GM19452 (cell line): ENCODE data around the gene ZNF536.
"Not testable (repeated sequence)": the region's sequence is repeated elsewhere in the genome, so short reads cannot be mapped to it uniquely, and the experiment has no call there.

Experiments used
- ATAC-seq: cut with Tn5 transposase; IDR thresholded peaks from one replicate; pipeline ENCODE4 v1.9.1; 2021; ENCODE audit not compliant: unreplicated experiment

Gene ZNF536

DNA sequence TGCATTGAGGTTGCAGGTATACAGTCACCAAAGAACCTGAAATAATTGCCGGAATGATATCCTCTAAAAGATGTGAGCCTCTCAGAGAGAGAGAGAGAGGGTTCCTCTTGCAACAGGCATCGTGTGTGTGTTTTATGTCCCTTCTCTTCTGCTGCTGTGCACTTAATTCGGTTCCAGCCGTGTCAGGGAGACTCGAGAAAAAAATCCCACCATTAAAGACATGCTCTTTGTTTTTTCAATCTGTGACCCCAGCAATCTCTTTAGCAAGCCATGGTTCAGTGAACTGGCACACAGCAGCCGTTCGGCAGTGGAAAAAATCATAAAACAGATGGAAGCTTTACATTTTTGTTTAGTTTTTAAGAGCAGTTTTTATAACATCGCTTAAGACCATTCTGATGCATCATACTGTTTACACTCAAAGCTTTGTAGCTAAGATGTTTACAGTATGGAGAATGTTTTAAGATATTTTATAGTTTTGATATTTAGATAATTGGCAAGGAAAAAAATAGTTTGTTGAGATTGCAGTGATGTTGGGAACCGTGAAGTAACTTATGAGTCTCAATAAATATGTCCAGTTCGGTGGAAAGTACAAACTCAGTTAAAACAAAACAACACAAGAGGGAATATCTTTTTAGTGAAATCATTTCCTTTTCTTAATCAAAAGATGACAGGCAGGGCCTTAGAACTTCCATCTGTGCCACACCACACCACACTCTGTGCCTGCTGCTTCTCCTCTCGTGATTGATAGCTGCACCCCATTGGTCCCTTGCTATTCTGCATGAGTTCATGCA lies 31.2 kb upstream of the ZNF536 start:
- ATAC-seq, result no peak

GRCh38 chr19:30341611-30342201 lies 30.5 kb upstream of the ZNF536 start:
- no peak for ATAC-seq

GRCh38 chr19:30342901-30343300 lies 29.3 kb upstream of the ZNF536 start:
- no peak for ATAC-seq

- no peak for ATAC-seq
Measured at GRCh38 chr19:30344446-30345425, 27.4 kb upstream of the ZNF536 start.

DNA sequence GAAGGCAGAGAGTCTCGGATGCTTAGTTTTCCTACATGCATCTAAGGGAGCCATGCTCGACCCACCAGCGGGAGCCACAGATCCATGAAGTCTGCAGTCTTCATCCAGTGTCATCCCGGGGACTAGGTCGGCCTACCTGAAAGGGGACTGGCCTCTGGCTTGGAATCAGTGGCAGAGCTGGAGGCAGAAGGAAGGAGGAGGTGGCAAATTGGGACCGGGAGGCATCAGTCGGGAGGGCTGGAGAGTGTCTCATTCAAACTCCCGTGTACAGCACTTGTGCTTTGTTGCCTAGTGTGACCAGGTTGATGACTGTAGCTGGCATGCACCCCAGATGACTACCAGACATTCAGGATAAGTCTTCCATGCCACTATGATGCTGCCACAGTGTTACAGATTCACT lies 26.5 kb upstream of the ZNF536 start:
- no peak for ATAC-seq

DNA sequence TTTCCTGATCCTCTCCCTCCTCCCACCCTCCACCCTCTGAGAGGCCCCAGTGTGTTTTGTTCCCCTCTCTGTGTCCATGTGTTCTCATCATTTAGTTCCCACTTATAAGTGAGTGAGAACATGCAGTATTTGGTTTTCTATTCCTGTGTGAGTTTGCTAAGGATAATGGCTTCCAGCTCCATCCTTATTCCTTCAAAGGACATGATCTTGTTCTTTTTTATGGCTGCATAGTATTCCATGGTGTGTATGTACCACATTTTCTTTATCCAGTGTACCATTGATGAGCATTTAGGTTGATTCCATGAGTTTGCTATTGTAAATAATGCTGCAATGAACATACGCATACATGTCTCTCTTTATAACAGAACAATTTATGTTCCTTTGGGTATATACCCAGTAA lies 25.7 kb upstream of the ZNF536 start:
- ATAC-seq, result not testable (repeated sequence)

GRCh38 chr19:30349131-30349730 lies 23.0 kb upstream of the ZNF536 start:
- no peak for ATAC-seq

DNA sequence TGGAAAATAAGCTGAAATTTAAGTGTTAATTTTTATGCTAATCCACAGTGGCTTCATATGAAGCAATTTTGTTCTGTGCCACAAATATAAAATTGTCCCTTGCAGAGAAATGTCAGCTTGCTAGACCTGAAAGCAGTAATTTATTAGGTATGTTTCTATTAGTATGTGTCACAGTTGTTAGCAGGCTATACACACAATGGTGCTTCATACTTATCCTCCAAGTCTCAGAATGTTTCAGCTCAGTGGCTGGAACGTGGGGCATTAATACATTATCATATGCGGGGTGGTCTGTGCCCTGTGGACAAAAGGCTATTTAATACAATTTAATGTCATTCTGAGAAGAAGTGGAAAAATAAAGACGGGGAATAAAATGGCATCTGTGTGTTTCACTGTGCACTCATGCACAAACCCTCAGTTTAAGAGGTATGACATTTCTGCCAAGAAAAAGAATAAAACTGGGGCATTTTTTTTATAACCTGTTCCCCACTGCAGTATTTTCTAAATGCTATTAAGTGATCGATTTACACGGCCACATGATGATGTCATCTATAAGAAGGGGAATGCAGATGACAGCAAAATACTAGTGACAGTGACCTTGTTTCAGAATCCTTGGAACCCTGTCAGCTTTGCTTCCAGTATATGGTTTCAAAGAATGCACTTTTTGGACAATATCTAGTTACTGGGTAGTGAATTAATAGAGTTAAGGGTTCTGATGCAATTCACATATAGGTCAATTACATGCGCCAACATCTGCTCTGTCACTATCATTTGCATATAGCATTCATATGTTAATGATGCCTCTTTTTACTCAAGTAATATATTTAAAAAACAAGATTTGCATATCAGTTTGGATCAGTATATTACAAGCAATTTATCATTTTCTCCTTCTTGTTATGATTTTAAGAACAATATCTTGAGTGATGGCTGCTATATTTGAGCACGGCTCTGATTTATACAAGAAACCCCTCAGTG lies 21.2 kb upstream of the ZNF536 start:
- ATAC-seq, result no peak

- ATAC-seq, result no peak
Measured at GRCh38 chr19:30351774-30352173, 20.4 kb upstream of the ZNF536 start.

- no peak for ATAC-seq
Measured at GRCh38 chr19:30353394-30353945, 18.7 kb upstream of the ZNF536 start.

- ATAC-seq, result no peak
Measured at GRCh38 chr19:30355586-30355985, 16.6 kb upstream of the ZNF536 start.

DNA sequence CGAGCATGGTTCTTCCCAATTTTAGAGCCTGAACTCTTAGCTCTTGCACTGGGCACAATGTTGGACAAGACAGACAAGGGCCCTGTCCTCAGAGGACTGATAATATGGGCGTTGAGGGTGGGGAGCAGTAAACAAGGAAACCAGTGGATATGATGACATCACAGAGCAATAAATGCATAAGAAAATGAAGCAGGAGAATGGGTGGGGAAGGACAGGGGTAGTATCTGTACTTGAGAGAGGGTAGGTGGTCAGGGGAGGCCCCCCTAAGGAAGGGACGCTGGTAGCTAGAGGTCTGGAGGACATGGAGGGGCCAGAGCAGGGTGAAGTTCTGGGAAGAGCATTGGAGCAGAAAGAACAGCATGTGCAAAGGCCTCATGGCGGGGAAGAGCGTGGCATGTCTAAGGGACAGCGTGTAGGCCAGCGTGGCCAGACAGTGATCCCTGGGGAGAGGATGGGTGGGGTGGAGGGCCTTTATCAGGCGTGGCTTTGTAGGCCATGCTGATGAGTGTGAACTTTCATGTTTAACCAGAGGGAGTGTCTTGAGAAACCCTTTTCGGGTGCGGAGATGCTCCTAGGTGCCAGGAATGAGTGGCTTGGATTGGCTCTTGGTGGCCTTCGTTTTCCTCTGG lies 15.1 kb upstream of the ZNF536 start:
- ATAC-seq, result no peak

DNA sequence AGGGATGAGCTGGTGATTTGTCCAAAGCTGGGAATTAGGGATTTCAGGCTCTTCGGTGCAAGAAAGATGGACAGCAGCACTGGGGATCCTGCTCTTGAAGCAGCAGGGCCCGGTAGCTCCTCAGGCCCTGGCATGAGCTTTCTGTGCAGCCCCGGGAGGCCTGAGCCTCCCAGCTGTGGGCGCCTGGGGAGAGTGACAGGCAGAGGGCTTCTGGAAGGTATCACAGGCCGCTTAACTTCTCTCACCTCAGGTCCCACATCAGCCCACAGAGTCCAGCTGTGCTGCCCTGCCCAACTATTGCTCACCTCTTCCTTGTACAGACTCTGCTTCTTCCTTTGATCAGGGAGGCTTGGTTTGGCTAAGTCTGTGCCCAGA lies 14.6 kb upstream of the ZNF536 start:
- ATAC-seq, result no peak

DNA sequence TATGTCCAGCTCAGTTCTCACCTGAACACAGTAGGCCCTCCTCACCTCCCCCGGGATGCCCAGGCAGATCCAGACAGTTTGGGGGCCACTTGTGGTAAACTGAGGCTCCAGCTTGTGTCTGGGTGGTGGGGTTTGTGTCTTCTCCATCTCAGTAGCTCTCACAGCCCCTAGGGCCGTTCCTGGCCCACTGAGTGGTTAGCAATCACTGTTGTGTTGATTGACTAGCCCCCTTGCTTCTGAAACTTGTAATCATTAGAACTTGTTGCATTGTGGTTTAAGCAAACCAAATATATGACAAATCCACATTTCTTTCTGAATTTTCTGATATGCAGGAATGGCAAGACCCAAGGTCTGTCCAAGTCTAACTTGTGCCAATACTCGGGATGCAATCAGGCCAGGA lies 13.9 kb upstream of the ZNF536 start:
- no peak for ATAC-seq

DNA sequence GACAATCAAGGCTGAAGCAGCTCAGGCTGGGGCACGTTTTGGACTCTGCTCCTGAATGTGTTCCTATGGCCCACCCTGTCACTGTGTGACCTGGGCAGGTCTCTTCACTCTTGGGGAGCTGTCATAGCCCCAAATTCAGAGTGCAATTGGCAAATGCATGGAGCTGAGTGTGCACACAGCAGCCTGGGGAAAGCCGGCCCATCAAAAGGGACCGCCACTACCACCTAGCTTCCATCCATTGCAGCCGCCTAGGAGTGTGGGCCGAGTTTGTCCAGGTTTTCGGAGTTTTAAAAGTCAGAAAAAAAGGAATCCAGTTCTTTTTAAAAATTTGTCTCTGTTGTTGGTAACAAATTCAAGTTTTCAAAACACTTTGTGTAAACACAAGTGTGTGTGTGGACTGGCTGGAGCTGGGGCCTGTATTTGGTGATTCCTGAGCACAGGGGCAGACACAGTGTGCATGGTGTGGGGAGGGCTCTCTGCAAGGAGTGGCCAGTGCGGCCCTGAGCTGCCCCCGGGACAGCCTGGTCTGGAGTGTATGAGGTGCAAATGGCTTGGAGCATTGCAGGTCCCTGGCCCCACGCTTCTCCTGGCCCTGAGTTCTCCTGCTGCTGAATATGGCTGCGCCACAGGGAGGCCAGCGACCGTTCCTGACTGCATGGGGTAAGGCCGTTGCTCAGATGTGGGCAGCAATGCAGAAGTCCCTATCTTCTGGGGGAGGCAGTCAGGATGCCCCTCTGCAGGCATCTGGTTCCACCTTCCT lies 13.2 kb upstream of the ZNF536 start:
- ATAC-seq, result no peak

GRCh38 chr19:30359936-30360335 lies 12.2 kb upstream of the ZNF536 start:
- ATAC-seq, result no peak

DNA sequence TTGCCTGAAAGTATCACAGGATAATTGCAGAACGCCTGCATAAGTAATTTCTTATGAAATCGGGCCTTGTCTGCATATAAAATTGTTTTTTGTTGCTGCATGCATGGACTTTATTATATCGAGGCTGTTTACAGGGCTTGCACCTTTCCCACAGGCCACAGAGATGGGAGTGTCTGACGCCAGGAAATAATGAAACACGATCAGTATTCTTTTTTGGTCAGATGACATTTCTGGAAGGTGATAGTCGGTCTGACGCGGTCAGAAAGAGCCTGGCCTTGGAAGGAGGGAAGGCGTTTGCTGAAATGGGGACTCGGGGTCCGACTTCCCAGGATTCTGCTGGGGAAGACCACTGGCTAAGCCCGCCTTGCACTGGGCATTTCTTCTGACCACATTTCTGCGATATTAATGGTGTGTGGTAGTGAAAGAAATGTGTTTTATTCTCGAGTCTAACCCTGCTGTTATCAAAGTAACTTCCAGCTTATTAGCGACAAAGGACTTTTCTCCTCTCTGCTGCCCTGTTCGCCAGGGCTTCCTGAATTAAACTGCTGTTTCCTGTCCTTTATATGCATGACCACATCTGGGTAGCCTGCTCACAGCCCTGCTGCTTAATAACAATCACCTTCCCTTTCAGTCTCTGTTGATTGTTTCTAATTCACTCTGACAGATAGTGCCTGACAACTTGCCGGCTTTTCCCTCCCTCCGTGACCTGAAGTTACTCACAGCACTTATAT lies 11.6 kb upstream of the ZNF536 start:
- ATAC-seq, result no peak

DNA sequence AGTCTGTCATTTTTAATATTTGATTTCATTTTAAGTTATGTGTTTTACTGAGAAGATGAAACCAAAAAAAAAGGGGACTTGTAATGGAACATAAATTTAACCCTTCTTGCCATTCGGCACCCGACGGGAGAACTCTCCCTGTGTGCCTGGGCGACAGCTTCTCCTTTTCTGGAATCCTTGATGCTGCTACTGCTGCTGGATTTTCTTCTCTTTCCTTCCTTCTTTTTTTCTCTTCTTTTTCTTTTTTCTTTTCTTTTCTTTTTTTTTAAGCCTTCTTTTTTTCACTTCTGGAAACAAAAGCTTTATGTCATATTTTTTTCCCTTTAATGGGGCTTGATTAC lies 11.1 kb upstream of the ZNF536 start:
- ATAC-seq, result no peak
